Hematopoietic multipotent progenitor cell treated with erythropoietin and hydrocortisone succinate and interleukin-3 and kit ligand, for 8 days (in vitro differentiated cells): Measurements from ENCODE around the gene APOA4.
"Not testable (repeated sequence)": the region's sequence is repeated elsewhere in the genome, so short reads cannot be mapped to it uniquely, and the experiment has no call there.

Experiments
- DNase-seq: peaks from one replicate; pipeline ENCODE4 v3.0.0-alpha.2; 2015

The APOA4 gene

DNA sequence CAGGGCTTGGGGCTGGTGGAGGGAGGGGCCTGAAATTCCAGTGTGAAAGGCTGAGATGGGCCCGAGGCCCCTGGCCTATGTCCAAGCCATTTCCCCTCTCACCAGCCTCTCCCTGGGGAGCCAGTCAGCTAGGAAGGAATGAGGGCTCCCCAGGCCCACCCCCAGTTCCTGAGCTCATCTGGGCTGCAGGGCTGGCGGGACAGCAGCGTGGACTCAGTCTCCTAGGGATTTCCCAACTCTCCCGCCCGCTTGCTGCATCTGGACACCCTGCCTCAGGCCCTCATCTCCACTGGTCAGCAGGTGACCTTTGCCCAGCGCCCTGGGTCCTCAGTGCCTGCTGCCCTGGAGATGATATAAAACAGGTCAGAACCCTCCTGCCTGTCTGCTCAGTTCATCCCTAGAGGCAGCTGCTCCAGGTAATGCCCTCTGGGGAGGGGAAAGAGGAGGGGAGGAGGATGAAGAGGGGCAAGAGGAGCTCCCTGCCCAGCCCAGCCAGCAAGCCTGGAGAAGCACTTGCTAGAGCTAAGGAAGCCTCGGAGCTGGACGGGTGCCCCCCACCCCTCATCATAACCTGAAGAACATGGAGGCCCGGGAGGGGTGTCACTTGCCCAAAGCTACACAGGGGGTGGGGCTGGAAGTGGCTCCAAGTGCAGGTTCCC, 6.5 kb upstream of the APOA4 start, which contains the start of gene APOC3:
Gene APOC3, plus strand, starts transcription at position 383 of the 659 bp plus-strand sequence. CDS start 676 bp downstream, outside the sequence.
- no peak for DNase-seq

DNA sequence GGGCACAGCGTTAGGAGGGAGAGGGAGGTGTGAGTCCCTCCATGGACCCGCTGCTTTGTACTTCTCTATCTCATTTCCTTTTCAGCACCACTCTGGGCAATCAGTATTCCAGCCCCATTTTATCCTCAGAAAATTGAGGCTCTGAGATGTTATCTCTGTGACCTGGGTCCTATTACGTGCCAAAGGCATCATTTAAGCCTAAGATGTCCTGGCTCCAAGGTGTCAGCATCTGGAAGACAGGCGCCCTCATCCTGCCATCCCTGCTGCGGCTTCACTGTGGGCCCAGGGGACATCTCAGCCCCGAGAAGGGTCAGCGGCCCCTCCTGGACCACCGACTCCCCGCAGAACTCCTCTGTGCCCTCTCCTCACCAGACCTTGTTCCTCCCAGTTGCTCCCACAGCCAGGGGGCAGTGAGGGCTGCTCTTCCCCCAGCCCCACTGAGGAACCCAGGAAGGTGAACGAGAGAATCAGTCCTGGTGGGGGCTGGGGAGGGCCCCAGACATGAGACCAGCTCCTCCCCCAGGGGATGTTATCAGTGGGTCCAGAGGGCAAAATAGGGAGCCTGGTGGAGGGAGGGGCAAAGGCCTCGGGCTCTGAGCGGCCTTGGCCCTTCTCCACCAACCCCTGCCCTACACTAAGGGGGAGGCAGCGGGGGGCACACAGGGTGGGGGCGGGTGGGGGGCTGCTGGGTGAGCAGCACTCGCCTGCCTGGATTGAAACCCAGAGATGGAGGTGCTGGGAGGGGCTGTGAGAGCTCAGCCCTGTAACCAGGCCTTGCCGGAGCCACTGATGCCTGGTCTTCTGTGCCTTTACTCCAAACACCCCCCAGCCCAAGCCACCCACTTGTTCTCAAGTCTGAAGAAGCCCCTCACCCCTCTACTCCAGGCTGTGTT, 5.8 kb upstream of the APOA4 start:
- DNase-seq, result peak; percentile 24

DNA sequence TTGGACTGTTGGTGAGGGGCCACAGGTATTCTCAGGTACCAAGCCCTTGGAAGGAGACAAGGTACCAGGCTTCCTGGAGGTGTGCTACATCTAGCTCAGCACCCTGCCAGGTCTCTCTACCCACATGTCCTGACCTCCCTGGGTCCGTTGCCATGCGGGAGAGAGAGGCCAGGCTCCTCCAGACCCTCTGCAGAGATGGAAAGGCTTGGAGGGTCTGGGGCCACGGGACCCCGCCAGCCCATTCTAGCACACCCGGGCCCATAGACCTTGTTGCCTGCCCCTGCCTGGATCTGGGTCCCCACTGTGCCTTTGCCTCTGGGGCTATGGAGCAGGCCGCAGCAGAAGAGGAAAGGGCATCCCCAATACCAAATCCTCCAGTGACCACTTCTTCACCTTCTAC, 4.4 kb upstream of the APOA4 start:
- no peak for DNase-seq

DNA sequence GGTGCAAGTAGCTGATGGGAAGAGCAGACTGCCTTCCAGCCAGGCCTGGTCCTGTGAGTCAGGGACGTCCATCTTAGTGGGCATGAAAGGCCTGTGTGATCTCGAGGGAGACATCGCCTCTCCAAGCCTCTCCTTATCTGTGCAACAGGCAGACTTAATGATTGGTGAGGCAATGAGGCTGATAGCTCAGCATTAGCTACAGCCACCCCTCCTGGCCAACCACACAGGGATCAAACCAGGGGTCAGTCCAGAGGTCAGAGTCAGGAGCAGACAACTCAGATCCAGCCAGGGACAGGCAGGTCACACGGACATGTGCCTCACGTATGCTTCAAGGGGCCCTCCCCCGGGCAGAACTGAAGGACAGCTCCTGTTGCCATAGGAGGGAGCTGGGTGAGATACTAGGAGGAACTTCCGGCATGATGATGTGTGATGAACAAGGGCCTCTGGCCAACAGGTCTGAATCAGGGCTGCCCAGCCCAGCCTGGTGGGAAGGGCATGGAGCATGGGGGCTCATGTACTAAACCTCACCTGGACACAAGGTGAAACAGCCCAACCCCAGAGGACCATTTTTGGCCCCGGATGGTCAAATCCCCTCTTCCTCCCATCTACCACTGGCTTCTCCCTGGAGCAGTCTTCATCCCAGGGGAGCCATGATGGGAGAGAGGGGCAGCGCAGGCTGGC, 3.8 kb upstream of the APOA4 start:
- no peak for DNase-seq

DNA sequence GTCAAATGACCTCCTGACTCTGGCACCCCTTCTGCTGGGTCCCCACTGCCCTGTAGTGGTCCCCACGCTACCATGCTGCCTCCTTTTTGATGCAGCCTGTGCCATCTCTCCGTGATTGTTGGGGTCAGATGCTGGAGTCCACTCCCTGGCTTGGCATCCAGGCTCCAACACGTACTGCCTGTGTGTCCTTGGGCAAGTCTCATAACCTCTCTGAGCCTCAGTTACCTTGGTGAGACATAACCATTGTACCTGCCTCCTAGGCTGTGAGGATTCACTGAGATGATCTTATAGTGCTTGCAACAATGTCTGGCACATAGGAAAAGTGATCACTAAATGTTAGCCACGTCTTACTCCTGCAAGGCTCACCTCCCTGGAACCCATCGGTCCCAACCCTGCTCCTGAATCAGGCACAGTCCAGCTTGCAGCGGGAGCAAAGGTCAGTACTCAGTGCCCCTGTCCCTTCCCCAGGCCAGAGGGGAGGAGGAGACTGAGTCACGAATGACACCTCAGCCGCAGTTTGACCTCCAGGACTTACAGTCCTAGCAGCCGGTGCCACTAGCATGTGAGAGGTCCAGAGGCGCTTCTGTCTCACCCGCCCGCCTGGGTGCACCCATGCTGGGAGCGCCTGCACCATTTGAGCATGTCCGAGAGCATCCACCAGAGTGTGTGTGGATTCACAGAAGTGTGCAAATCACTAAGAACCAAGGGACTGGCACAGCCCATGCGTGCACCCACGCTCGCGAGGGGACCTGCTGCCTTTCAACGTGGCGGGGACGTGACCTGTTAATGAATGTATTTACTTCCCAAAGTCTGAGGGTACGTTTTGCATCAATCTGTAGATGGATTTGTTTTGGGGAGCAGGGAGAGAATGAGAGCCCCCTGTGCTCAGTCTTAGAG, 3.0 kb upstream of the APOA4 start:
- no peak for DNase-seq

DNA sequence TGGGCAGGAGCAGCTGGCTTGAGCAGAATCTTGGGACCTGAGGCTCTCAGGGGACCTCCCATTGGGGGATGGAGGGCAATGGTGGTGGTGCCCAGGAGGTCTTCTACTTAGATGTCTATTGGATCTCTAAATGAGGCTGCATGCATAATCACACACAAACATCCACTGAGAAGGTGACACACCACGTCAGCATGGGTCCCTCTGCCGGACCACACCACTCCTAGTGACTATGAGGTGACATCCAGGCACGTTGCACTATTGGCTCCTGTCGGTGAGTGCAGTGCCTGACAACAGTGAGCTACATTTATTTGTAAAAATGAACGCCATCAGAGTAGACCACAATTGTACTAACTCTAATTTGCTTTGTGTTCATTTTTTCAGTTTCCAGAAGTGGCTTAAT, 2.3 kb upstream of the APOA4 start:
- DNase-seq, result no peak

DNA sequence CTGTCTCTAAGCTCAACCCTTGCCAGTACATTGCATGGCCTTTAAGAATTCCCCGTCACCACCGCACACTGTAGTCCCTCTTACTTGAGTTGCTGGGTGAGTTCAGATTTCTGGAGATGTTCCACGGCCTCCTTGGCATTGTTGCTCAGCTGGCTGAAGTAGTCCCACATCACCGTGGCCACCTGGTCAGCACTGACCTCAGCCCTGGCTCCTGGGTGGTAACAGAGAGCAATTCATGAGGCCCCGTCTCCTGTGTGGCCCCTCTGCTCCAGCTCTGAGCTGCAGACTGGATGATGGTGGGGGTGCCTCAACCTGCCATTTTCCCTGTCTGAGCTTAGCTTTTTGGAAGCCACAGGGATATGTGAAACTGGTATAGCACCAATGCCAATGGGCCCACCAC, 529 bp downstream of the APOA4 start:
- DNase-seq, result no peak

DNA sequence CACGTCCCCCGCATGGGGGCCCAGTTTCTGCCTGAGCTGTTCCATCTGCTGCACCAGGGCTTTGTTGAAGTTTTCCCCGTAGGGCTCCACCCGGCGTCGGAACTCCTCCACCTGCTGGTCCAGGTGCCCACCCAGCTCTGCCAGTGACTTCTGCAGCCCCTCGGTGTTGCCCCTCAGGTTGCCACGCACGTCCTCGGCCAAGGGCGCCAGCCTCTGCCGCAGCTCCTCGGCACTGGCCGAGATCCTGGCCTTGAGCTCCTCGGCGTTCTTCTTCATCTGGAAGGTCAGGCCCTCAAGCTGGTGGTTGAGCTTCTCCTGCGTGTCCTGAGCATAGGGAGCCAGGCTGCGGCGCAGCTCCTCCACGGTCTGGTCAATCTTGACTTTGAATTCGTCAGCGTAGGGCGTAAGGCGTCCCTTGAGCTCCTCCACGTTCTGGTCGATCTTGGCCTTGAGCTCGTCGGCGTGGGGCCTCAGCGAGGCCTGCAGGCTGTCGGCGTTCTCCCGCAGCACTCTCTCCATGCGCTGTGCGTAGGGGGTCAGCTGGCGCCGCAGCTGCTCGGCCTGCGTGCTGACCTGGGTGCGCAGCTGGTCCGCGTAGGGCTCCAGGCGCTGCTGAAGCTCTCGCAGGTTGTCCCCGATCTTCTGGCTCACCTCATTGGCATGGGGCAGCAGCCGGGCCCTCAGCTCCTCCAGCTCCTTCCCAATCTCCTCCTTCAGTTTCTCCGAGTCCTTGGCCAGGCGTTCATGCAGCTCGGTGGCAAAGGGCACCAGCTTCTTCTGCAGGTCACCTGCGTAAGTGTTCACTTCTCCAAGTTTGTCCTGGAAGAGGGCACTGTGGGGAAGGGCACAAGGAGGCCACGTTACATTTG, 1.8 kb downstream of the APOA4 start:
- DNase-seq, result no peak

DNA sequence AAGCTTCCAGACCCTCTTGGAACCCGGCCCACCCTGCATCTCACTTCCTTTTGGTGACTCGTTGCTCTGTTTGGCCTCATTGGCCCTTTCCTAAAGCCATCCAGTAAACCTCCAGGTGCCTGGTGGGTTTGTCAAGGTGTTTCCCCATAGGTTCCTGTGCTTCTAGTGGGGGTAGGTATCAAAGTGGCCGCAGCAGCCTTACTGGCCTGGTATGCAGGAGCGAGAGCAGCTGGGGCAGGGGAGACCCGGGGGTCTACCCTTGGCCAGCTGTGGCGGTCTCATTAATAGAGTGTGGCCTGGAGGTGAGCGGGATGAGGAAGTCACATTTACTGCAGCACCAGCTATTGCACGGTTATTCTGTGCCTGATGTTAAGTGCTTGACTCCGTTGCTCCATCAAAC, 4.1 kb downstream of the APOA4 start:
- DNase-seq, result no peak

DNA sequence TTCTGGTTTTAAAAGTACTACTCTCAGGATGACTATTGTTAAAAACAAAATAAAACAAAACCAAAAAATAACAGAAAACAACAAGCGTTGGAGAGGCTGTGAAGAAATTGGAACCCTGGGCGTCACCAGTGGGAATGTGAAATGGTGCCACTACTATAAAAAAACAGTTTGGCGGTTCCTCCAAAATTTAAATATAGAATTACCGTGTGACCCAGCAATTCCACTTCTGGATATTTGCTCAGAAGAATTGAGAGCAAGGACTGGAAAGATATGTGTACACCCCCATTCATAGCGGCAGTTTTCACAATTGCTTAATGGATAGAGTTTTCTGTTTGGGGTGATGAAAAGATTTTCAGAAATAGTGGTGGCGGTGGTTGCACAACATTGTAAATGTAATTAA, 8.6 kb downstream of the APOA4 start:
- no peak for DNase-seq

DNA sequence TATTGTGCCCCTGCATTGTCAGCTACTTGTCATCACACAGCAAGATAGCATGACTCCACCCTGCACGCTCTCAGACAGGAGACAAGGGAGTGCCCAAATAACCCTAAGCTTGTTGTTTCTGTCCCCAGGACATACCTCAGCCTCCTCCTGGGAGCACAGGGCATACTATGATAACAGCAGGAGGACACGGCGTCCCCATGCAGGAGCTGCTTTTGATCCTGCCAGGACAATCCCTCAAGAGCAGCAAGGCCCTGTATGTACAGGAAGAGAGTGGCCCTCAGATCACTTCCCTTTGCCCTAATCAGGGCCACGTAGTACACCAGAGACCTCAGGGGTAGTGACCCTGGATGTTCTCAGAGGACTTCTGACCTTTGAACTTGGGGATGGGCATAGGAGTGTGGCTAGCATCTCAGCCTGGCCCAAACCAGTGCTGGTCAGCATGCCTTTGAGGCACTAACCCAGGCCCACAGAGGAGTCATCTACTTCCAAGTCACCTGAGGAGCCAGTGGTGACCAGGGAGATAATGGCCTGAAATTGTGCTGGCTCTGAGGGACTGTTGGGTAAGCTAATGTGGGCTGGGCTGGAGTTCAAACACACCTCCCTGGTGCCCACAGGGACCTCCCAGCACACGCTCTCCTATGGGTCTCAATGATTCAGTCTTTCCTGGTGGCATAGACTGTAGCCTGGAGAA, 9.2 kb downstream of the APOA4 start:
- peak; percentile 33 for DNase-seq

DNA sequence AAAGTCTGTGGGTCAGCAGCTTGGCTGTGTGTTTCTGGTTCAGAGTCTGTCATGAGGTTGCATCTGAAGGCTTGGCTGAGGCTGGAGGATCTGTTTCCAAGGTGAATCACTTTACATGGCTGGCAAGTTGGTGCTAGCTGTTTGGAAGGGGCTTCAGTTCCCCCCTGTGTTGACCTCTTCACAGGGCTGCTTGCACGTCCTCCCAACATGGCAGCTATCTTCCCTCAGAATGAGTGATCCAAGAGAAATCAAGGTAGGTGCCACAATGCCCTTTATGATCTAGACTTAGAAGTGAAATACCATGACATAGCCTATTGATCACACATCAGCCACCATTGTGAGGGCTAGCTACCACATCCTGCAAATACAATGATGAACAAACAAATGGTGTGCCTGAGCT, 9.9 kb downstream of the APOA4 start:
- DNase-seq, result no peak

DNA sequence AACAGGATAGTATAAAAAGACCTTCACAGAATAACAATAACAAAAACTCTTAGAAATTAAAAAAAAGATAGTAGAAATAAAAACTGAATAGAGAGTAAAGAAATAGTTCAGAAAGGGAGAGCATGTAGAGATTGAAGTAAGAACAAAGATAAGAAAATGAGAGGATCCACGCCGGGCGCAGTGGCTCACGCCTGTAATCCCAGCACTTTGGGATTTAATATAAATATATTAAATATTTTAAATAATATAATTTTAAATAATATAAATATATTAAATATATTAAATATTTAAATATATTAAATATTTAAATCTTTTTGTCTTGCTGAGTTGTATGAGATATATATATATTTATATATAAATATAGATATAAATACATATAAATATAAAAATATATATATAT, 11.0 kb downstream of the APOA4 start:
- no peak for DNase-seq

DNA sequence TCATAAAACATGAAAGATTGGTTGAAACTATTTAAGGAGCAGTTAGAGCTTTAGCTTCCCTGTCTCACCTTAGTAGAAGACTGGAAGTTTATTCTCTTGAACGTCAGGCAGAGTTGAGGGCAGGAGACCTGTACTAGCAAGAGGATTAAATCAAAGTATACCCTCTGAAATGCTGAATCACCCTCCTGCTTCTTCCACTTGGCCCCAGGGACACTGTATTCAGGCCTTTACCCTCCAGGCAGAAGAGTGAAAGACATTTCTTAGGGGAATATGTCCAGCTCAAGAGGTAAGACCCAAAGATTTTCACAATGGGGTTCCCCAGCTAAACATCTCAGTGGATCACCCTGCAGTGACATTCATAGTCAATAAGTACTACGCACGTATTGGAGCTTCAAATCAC, 11.9 kb downstream of the APOA4 start:
- DNase-seq, result no peak

DNA sequence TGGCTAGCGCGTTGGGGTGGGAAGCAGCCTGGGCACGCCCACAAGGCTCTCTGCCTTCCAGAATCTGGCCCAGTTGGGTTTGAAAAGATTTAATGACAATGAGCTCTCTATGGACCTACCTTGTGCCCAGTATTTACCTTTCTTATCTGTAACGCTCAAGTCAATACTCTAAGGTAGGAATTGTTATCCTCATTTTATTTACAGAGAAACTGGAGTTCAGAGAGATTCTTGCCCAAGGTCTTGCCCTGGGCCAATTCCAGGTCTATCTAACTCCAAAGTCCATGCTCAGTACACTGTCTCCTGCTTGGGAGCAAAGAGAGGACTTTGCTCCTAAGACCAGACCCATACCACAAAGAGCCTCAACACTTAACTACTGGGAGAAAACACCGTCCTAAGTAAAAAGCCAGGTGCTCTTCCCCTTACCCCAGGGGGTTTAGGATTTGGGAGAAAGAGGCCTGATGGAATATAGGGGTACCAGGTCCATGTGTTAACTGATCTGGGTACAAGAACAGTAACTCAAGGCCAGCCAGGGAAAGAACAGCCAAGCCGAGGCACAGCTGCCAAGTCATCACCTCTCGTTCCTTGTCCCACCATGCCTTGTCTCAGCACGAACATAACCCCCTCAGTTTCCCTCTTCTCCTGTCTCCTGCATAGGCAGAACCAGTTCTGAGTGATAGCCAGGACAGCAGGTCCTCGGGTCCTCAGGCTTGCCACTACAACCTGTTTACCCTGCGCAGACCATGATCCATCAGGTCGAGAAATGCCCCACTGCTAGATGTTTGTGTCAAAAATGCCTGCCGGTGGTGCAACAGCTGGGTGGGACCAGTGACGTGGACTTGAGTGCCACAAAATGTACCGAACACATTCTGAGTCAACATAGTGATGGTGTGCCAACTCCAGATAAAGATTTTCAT, 14.6 kb downstream of the APOA4 start:
- no peak for DNase-seq

DNA sequence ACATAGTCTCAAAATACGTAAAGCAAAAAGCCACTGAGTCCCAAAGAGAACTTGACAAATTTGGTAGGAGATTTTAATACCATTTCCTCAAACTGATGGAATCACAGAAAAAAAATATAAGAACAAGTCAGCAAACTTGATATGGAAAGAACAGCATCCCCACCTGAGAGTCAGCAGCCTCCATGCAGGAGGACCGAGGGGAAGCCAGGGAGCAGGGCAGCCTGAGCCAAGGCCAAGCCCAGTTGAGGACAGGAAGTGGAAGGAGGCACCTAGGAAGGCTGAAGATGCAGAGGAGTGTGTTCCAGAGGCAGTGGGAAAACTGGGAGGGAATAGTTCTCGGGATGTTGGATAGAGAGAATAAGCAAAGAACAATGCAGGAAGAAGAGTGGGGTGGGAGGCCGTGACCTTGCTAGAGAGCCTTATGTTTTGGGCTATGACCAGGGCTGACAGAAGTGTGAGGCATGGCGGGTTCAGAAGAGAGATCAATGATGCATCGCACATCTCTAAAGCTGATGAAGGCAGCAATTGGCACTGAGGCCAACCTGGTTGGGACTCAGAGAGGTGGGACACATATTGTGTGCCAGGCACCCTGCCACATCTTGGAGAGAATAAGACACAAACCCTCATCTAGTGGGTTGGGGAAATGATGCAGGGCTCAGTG, 15.4 kb downstream of the APOA4 start:
- DNase-seq, result no peak

DNA sequence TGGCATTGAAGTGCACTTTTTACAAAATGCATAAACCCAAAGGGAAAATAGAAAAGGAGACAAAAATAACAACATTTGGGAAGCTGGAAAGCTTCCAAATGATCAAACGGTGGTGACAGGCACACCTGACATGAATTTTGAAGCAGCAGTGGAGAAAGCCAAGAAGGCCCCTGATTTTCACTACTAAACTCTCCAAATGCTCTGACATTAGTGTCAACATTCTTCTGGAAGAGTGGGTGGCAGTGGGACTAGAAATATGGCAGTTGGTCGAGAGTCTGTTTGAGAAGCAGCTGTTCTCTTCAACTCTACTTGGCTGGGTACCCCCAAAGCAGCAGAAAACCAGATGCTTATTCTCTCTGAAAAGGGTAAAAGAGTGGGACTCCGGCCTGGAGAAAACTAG, 19.1 kb downstream of the APOA4 start:
- no peak for DNase-seq

DNA sequence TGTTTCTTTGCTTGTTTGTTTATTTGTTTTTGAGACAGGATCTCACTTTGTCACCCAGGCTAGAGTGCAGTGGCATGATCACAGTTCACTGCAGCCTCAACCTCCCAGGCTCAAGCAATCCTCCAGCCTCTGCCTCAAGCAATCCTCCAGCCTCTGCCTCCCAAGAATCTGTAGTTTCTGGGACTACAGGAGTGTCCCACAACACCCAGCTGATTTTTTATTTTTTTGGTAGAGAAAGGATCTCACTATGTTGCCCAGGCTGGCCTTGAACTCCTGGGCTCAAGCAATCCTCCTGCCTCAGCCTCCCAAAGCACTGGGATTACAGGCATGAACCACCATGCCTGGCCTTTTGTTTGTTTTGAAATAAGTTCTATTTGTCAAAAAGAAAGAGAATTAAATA, 21.4 kb downstream of the APOA4 start:
- not testable (repeated sequence) for DNase-seq

DNA sequence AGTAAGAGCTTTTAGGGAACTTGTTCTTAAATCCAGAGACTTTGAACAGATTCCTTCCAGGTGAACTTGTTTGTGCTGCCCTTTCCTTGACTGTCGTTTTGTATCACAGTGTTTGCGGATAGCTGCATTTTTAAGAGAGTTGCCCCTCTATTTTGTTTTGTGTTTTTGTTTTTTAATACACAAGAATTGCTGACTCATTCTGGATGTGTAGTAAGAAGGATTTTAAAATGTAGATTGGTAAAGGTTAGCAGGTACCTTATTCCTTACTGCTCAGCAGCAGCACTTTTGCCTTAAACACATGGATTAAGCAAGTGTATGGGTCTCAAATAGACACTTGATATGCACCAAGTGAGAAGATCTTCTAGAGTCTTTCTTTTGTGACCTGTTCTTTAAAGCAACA, 22.5 kb downstream of the APOA4 start:
- no peak for DNase-seq
